Activated B cell treated with CpG ODN at 0.5 μM for 24 hours (primary cell): Measurements from ENCODE around the gene DTYMK. TPM values are rescaled to one million over a fixed set of nuclear protein-coding genes. Genes with fewer than 3 reads are reported as not detected.
"Not testable (repeated sequence)": the region's sequence is repeated elsewhere in the genome, so short reads cannot be mapped to it uniquely, and the experiment has no call there.

Experiments
- ATAC-seq: fragments of 200-7000 bp; cut with Tn5 transposase; one replicate; pipeline ENCODE4 v1.10.0; 2021; ENCODE audit warnings: low read depth, mild to moderate bottlenecking, moderate library complexity
- CTCF ChIA-PET: fragments of 350-600 bp; sonication (Branson Sonifier 250); formaldehyde crosslinking; loops from one replicate; lab custom pipeline; 2021; ENCODE audit warnings: antibody characterized with exemption; lab: Charles Lee
- POLR2A ChIA-PET: fragments of 350-600 bp; sonication (Branson Sonifier 250); formaldehyde crosslinking; loops from one replicate; lab custom pipeline; 2021; ENCODE audit warnings: antibody characterized with exemption; lab: Charles Lee
- DNase-seq: peaks from one replicate; pipeline ENCODE4 v3.0.0; 2022
- H3K27ac Mint-ChIP-seq: one replicate; pipeline ENCODE4 v1.8.0; 2020; ENCODE audit warnings: mixed read lengths
- H3K27me3 Mint-ChIP-seq: one replicate; pipeline ENCODE4 v1.8.0; 2021; ENCODE audit warnings: mixed read lengths
- H3K36me3 Mint-ChIP-seq: one replicate; pipeline ENCODE4 v1.8.0; 2021; ENCODE audit warnings: low read depth, mixed read lengths
- H3K4me1 Mint-ChIP-seq: one replicate; pipeline ENCODE4 v1.8.0; 2021; ENCODE audit warnings: mixed read lengths
- H3K4me3 Mint-ChIP-seq: one replicate; pipeline ENCODE4 v1.8.0; 2020; ENCODE audit warnings: mild to moderate bottlenecking, mixed read lengths
- H3K9me3 Mint-ChIP-seq: one replicate; pipeline ENCODE4 v1.8.0; 2020; ENCODE audit warnings: mixed read lengths
- intact Hi-C: fragments of 100-400 bp; cut with micrococcal nuclease; formaldehyde crosslinking; loops from one replicate; pipeline ENCODE4 v1.15.1; 2024
- total RNA-seq: library from RNA; stranded (reverse); gene quantifications from 2 replicates; pipeline ENCODE4 v1.2.3, GENCODE V29; 2022
- TF ChIP-seq, protein P1 (sequence below): fragments of 200-600 bp; IDR thresholded peaks from one replicate; pipeline ENCODE4 v1.8.0; 2022; ENCODE audit warnings: antibody characterized with exemption, mild to moderate bottlenecking

The DTYMK gene
- total RNA-seq, 1 donor from 2014 or later: 34.7 TPM

DNA sequence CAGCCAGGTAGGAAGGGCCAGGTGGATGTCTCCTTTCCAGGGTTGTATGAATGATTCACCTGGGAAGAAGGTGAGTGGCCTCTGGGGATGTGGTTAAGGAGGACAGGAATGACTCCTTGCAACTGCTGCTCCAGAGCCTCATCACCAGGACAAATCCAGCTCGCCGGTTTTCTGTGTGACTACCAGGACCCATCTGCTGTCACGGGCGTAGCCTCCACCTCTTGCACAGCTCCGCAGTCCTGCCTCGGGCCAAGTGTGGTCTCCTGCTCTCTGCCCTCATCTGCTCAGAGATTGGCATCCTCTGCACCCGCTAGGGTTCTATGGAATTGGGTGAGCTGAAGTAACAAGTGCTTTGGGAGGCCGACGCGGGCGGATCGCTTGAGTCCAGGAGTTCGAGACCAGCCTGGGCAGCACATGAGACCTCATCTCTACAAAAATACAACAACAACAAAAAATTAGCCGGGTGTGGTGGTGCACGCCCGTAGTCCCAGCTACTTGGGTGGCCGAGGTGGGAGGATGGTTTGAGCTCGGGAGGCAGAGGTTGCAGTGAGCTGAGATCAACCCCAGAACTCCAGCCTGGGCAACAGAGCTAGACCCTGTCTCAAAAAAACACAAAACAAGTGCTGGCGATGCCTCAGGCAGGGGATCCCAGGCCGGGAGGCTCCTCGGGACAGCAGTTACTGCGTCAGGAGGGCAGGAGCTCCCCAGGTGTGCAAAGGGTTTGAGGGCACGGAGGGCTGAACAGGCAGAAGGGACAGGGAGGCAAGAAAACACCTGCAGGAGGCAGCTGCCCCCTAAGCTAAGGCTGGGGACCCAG lies 47.0 kb upstream of the DTYMK start:
- Mint-ChIP-seq H3K27ac (peak overlapping the region; percentile 30), H3K4me1 (peaks cover 55% of the 10 kb centered on the region), H3K27me3 (no peaks in the 10 kb centered on the region), H3K4me3 (peak overlapping the region; percentile 66), H3K9me3 (no peaks in the 10 kb centered on the region), H3K36me3 (peaks cover 1% of the 10 kb centered on the region)
- intact Hi-C loops: loop anchor here (1.0 to 10.0 kb wide), 9 partner anchors 32 to 1169 kb away; partner anchors contain the start of genes ATG4B, DTYMK, DUSP28 and HDLBP
- ChIA-PET POLR2A (interaction anchor here (0.7 to 5.8 kb wide), 16 partner anchors 9 to 1173 kb away, joined by 3 to 81 read pairs (median 4); partner anchors contain the start of genes DTYMK, DUSP28, HDLBP and ING5), CTCF (interaction anchor here (1.3 to 2.1 kb wide), 4 partner anchors 32 to 145 kb away, joined by 3 to 13 read pairs (median 3); partner anchors contain the start of gene ING5)
- DNase-seq: no peak
- ATAC-seq: no peak
- TF ChIP-seq, protein P1, sequence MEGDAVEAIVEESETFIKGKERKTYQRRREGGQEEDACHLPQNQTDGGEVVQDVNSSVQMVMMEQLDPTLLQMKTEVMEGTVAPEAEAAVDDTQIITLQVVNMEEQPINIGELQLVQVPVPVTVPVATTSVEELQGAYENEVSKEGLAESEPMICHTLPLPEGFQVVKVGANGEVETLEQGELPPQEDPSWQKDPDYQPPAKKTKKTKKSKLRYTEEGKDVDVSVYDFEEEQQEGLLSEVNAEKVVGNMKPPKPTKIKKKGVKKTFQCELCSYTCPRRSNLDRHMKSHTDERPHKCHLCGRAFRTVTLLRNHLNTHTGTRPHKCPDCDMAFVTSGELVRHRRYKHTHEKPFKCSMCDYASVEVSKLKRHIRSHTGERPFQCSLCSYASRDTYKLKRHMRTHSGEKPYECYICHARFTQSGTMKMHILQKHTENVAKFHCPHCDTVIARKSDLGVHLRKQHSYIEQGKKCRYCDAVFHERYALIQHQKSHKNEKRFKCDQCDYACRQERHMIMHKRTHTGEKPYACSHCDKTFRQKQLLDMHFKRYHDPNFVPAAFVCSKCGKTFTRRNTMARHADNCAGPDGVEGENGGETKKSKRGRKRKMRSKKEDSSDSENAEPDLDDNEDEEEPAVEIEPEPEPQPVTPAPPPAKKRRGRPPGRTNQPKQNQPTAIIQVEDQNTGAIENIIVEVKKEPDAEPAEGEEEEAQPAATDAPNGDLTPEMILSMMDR: no peak

DNA sequence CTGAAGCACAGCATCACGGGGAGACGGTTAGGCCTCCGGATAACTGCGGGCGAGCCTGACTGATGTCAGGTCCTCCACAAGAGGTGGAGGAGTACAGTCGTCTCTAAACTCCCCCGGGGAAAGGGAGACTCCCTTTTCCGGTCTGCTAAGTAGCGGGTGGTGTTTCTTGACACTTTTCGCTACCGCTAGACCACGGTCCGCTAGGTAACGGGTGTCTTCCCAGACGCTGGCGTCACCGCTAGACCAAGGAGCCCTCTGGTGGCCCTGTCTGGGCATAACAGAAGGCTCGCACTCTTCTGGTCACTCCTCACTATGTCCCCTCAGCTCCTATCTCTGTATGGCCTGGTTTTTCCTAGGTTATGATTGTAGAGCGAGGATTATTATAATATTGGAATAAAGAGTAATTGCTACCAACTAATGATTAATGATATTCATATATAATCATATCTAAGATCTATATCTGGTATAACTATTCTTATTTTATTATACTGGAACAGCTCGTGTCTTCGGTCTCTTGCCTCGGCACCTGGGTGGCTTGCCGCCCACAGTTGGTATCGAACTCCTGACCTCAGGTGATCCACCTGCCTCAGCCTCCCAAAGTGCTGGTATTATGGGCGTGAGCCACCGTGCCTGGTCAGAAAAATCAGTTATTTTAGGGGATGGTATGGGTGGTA lies 46.0 kb upstream of the DTYMK start:
- H3K4me3 Mint-ChIP-seq: peak overlapping the region; percentile 69
- ATAC-seq: not testable (repeated sequence)

DNA sequence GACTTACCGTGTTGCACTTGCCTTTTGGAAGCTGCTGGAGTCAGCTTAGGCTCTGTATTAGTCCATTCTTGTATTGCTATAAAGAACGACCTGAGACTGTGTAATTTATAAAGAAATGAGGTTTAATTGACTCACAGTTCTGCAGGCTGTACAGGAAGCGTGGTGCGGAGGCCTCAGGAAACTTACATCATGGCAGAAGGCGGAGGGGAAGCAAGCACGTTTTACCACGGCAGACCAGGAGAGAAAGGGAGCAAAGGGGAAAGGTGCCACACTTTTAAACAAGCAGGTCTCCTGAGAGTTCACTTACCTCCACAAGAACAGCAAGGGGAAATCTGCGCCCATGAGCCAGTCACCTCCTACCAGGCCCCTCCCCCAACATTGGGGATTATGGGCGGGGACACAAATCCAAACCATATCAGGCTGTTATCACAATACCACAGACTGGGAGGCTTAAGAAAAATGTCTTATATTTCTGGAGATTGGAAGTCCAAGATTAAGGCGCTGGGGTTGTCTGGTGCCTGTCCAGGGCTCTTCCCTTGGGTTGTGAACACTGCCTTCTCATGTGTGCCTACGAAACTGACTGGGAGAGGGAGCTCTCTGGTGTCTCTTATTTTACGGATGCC lies 44.2 kb upstream of the DTYMK start:
- ATAC-seq (no peak), DNase-seq (no peak)
- Mint-ChIP-seq H3K4me1 (peaks cover 50% of the 10 kb centered on the region), H3K27me3 (no peaks in the 10 kb centered on the region), H3K36me3 (peaks cover 1% of the 10 kb centered on the region), H3K9me3 (no peaks in the 10 kb centered on the region), H3K4me3 (no peak overlapping the region), H3K27ac (no peak overlapping the region)
- POLR2A ChIA-PET: interaction anchor here (0.9 to 5.8 kb wide), 5 partner anchors 9 to 113 kb away, joined by 3 to 81 read pairs (median 5); partner anchors contain the start of genes DTYMK and ING5
- TF ChIP-seq, protein P1: no peak
- intact Hi-C loops: loop anchor here (5.0 to 10.0 kb wide), 2 partner anchors 878 to 1166 kb away; partner anchors contain the start of genes DUSP28 and RNPEPL1
- CTCF ChIA-PET: no interaction called here

More for the DNA sequence above, 46.0 kb upstream of the DTYMK start:
- Mint-ChIP-seq H3K4me1 (peaks cover 55% of the 10 kb centered on the region), H3K27ac (peak overlapping the region; percentile 82)
- not testable (repeated sequence) for H3K36me3 Mint-ChIP-seq, H3K27me3 Mint-ChIP-seq, H3K9me3 Mint-ChIP-seq
- DNase-seq: peak; percentile 72
- ChIA-PET CTCF (interaction anchor here (1.2 to 2.1 kb wide), 2 partner anchors 31 to 143 kb away, joined by 3 to 13 read pairs; partner anchors contain the start of gene ING5), POLR2A (interaction anchor here (0.8 to 5.8 kb wide), 10 partner anchors 30 to 1172 kb away, joined by 3 to 81 read pairs (median 6); partner anchors contain the start of genes DTYMK, DUSP28, HDLBP and ING5)
- intact Hi-C loops: loop anchor here (1.0 to 10.0 kb wide), 5 partner anchors 56 to 1168 kb away; partner anchors contain the start of genes DUSP28, RNPEPL1 and STK25

DNA sequence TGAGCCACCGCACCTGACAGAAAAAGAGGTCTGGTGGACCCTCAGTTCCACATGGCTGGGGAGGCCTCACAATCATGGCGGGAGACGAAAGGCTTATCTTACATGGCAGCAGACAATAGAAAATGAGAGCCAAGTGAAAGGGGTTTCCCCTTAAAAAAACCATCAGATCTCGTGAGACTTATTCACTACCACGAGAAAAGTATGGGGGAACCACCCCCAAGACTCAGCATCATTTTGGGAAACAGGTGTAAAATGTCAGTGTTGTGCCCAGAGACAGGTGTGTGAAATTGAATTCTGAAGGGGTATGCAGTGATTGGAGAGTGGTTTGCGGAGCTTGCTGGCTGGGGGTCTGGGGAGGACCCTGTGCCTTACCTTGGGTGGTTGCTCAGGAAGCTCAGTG lies 43.3 kb upstream of the DTYMK start:
- DNase-seq (no peak), ATAC-seq (no peak)
- Mint-ChIP-seq H3K36me3 (peaks cover 7% of the 10 kb centered on the region), H3K27ac (peak overlapping the region; percentile 83), H3K4me1 (peaks cover 45% of the 10 kb centered on the region), H3K9me3 (no peaks in the 10 kb centered on the region), H3K27me3 (no peaks in the 10 kb centered on the region), H3K4me3 (peak overlapping the region; percentile 64)
- POLR2A ChIA-PET: interaction anchor here (0.6 to 5.8 kb wide), 5 partner anchors 10 to 58 kb away, joined by 3 to 81 read pairs (median 5); partner anchors contain the start of genes DTYMK and ING5
- CTCF ChIA-PET: no interaction called here
- intact Hi-C loops: loop anchor here (5.0 to 10.0 kb wide), 2 partner anchors 878 to 1165 kb away; partner anchors contain the start of genes DUSP28 and RNPEPL1
- TF ChIP-seq, protein P1: no peak

DNA sequence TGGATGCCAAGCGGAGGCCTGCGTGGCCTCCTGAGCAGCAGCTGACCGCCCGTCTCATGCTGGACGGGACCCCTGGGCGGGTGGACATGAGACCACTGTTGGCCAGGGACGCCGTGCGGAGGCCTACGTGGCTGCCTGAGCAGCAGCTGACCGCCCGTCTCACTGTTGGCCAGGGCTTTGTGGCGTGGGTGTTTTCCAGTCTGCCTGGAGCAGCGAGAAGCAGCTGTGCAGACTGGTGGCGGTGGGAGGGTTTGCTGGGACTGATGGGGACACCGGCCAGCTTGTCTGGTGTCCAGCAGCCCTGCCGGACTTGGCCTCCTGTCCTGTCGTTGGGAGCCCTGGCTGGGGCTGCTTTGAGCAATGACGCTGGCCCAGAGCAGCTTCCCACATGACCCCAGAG lies 42.0 kb upstream of the DTYMK start:
- no peak overlapping the region for H3K4me3 Mint-ChIP-seq
- H3K9me3 Mint-ChIP-seq: no peaks in the 10 kb centered on the region
- H3K27me3 Mint-ChIP-seq: no peaks in the 10 kb centered on the region
- POLR2A ChIA-PET: interaction anchor here (0.6 to 1.0 kb wide), 3 partner anchors 27 to 86 kb away, joined by 3 read pairs; partner anchors contain the start of gene DTYMK
- ATAC-seq (no peak), DNase-seq (no peak)
- peaks cover 17% of the 10 kb centered on the region for H3K36me3 Mint-ChIP-seq
- intact Hi-C loops: no loop called here
- TF ChIP-seq, protein P1: no peak
- peak overlapping the region; percentile 61 for H3K27ac Mint-ChIP-seq
- H3K4me1 Mint-ChIP-seq: peaks cover 42% of the 10 kb centered on the region
- CTCF ChIA-PET: no interaction called here
